ENCODE results near the gene NTSR1. TPM values are rescaled to one million over a fixed set of nuclear protein-coding genes. Genes with fewer than 3 reads are reported as not detected.

Gene NTSR1
- polyA plus RNA-seq, 3 donors, result 1.4 to 2.4 (median 2.0) TPM

- no peak for DNase-seq
These were observed 17.1 kb downstream of the NTSR1 start for GRCh38 chr20:62725596-62726268.

- DNase-seq, result no peak
These were observed 17.6 kb downstream of the NTSR1 start for GRCh38 chr20:62726276-62726675.

GRCh38 chr20:62726716-62727583 is 18.3 kb downstream of the NTSR1 start:
- no peak for DNase-seq

- DNase-seq, result no peak
These were observed 19.0 kb downstream of the NTSR1 start for GRCh38 chr20:62727584-62728027.

GRCh38 chr20:62728028-62728780 is 19.6 kb downstream of the NTSR1 start:
- DNase-seq, result no peak

GRCh38 chr20:62728781-62729300 is 20.2 kb downstream of the NTSR1 start:
- DNase-seq, result no peak

GRCh38 chr20:62730481-62730880 is 21.8 kb downstream of the NTSR1 start:
- DNase-seq, result no peak

- DNase-seq, result no peak
These were observed 23.6 kb downstream of the NTSR1 start for GRCh38 chr20:62732031-62732760.

GRCh38 chr20:62732842-62733525 is 24.3 kb downstream of the NTSR1 start:
- no peak for DNase-seq

GRCh38 chr20:62733526-62733842 is 24.8 kb downstream of the NTSR1 start:
- DNase-seq, result no peak

GRCh38 chr20:62733891-62734290 is 25.3 kb downstream of the NTSR1 start:
- DNase-seq, result no peak

GRCh38 chr20:62734326-62734725 is 25.7 kb downstream of the NTSR1 start:
- no peak for DNase-seq

GRCh38 chr20:62734881-62735280 is 26.2 kb downstream of the NTSR1 start:
- no peak for DNase-seq

GRCh38 chr20:62735331-62735821 is 26.7 kb downstream of the NTSR1 start:
- no peak for DNase-seq

GRCh38 chr20:62736026-62736406 is 27.4 kb downstream of the NTSR1 start:
- no peak for DNase-seq

- no peak for DNase-seq
These were observed 27.9 kb downstream of the NTSR1 start for GRCh38 chr20:62736407-62737071.

- no peak for DNase-seq
These were observed 28.7 kb downstream of the NTSR1 start for GRCh38 chr20:62737271-62737811.

GRCh38 chr20:62738025-62738881 is 29.6 kb downstream of the NTSR1 start:
- DNase-seq, result no peak

- no peak for DNase-seq
These were observed 30.4 kb downstream of the NTSR1 start for GRCh38 chr20:62739067-62739466.

Measured in renal pelvis (tissue), 4 donors.